Measurements from ENCODE around the gene SERP2. TPM values are rescaled to one million over a fixed set of nuclear protein-coding genes. Genes with fewer than 3 reads are reported as not detected.

Gene SERP2
- total and polyA plus RNA-seq, 9 of the 15 experiments (the other 6 are each of a cell fraction or from before 2014, with no cell fraction given), result 0.13 TPM; not detected in 8

DNA sequence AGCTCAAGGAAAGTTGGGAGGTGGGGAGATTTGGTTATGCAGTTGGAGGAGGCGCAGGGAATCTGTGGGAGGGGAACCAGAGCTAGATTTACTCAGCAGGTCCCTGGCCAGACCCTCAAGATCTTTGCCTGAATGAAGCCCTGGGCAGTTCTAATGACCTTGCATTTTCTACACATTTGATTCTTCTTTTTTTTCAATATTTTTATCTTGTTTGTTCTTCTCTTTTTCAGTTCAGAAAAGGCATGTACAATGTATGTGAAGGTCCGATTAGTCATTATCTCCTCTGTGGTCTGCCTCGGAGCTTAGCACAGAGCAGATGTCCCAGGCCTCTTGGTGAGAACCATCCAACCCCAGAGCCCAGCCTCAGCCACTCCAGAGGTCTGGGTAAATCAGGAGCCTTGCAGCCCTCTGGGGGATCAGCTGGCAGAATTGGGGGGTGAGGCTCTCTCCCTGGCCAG, 24.2 kb downstream of the SERP2 start (continued):
- TF ChIP-seq, protein P1, sequence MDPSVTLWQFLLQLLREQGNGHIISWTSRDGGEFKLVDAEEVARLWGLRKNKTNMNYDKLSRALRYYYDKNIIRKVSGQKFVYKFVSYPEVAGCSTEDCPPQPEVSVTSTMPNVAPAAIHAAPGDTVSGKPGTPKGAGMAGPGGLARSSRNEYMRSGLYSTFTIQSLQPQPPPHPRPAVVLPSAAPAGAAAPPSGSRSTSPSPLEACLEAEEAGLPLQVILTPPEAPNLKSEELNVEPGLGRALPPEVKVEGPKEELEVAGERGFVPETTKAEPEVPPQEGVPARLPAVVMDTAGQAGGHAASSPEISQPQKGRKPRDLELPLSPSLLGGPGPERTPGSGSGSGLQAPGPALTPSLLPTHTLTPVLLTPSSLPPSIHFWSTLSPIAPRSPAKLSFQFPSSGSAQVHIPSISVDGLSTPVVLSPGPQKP (CRISPR knock-in tag; IDR thresholded peaks at IDR 0.05), result no peak
- TF ChIP-seq, protein P2, sequence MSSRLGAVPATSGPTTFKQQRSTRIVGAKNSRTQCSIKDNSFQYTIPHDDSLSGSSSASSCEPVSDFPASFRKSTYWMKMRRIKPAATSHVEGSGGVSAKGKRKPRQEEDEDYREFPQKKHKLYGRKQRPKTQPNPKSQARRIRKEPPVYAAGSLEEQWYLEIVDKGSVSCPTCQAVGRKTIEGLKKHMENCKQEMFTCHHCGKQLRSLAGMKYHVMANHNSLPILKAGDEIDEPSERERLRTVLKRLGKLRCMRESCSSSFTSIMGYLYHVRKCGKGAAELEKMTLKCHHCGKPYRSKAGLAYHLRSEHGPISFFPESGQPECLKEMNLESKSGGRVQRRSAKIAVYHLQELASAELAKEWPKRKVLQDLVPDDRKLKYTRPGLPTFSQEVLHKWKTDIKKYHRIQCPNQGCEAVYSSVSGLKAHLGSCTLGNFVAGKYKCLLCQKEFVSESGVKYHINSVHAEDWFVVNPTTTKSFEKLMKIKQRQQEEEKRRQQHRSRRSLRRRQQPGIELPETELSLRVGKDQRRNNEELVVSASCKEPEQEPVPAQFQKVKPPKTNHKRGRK (tag; IDR thresholded peaks at IDR 0.05), result no peak
- TF ChIP-seq NRF1 (conservative IDR thresholded peaks at IDR 0.05 in 1 of 2, IDR thresholded peaks at IDR 0.05 in 1 of 2) (no peak; a peak in 1 of 4 replicates), PTRF (tag; IDR thresholded peaks at IDR 0.05) (no peak), KHSRP (IDR thresholded peaks at IDR 0.05) (peak; percentile 65; the same call in 1 of the 2 replicates), ARID2 (IDR thresholded peaks at IDR 0.05) (no peak), MEF2A (IDR thresholded peaks at IDR 0.05; ENCODE audit: control insufficient read depth, low read depth, low read length) (no peak), KLF1 (tag; IDR thresholded peaks at IDR 0.05) (no peak), GTF2F1 (IDR thresholded peaks at IDR 0.05; ENCODE audit: low read depth, low read length) (no peak), ZNF445 (CRISPR knock-in tag; IDR thresholded peaks at IDR 0.05; ENCODE audit: low read depth) (no peak), ESRRA (IDR thresholded peaks at IDR 0.05; ENCODE audit: borderline replicate concordance, low read depth) (no peak), ZNF76 (CRISPR knock-in tag; IDR thresholded peaks at IDR 0.05; ENCODE audit: borderline replicate concordance) (no peak), FOS (IDR thresholded peaks at IDR 0.05; ENCODE audit: extremely low read depth, insufficient read length) (no peak), ZNF282 (CRISPR knock-in tag; IDR thresholded peaks at IDR 0.05) (no peak), SUPT5H (IDR thresholded peaks at IDR 0.05) (no peak), RBM25 (IDR thresholded peaks at IDR 0.05; ENCODE audit: low read depth, low read length, severe bottlenecking) (no peak)
- TF ChIP-seq, protein P3, sequence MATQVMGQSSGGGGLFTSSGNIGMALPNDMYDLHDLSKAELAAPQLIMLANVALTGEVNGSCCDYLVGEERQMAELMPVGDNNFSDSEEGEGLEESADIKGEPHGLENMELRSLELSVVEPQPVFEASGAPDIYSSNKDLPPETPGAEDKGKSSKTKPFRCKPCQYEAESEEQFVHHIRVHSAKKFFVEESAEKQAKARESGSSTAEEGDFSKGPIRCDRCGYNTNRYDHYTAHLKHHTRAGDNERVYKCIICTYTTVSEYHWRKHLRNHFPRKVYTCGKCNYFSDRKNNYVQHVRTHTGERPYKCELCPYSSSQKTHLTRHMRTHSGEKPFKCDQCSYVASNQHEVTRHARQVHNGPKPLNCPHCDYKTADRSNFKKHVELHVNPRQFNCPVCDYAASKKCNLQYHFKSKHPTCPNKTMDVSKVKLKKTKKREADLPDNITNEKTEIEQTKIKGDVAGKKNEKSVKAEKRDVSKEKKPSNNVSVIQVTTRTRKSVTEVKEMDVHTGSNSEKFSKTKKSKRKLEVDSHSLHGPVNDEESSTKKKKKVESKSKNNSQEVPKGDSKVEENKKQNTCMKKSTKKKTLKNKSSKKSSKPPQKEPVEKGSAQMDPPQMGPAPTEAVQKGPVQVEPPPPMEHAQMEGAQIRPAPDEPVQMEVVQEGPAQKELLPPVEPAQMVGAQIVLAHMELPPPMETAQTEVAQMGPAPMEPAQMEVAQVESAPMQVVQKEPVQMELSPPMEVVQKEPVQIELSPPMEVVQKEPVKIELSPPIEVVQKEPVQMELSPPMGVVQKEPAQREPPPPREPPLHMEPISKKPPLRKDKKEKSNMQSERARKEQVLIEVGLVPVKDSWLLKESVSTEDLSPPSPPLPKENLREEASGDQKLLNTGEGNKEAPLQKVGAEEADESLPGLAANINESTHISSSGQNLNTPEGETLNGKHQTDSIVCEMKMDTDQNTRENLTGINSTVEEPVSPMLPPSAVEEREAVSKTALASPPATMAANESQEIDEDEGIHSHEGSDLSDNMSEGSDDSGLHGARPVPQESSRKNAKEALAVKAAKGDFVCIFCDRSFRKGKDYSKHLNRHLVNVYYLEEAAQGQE (IDR thresholded peaks at IDR 0.05; ENCODE audit: borderline replicate concordance), result no peak
- TF ChIP-seq, protein P3 (CRISPR knock-in tag; IDR thresholded peaks at IDR 0.05; ENCODE audit: low read depth), result no peak
- TF ChIP-seq, protein P4, sequence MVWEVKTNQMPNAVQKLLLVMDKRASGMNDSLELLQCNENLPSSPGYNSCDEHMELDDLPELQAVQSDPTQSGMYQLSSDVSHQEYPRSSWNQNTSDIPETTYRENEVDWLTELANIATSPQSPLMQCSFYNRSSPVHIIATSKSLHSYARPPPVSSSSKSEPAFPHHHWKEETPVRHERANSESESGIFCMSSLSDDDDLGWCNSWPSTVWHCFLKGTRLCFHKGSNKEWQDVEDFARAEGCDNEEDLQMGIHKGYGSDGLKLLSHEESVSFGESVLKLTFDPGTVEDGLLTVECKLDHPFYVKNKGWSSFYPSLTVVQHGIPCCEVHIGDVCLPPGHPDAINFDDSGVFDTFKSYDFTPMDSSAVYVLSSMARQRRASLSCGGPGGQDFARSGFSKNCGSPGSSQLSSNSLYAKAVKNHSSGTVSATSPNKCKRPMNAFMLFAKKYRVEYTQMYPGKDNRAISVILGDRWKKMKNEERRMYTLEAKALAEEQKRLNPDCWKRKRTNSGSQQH (CRISPR knock-in tag; IDR thresholded peaks at IDR 0.05), result no peak

Measured in K562 (cell line).